Stimulated activated CD4-positive, alpha-beta T cell treated with anti-CD3 and anti-CD28 coated beads, Interleukin-12 subunit alpha, Interleukin-12 subunit beta, amount 100 ng/mL, for 24 hours (primary cell): ENCODE measurements around the gene TMEM176B.

Experiments used
- DNase-seq, 2 experiments: peaks; one replicate each; pipeline ENCODE4 v3.0.0-alpha.2; 2020; ENCODE audit warnings: low read depth in 2 of 2

Gene TMEM176B

GRCh38 chr7:150753239-150753638 is 46.9 kb downstream of the TMEM176B start:
- DNase-seq: no peak

GRCh38 chr7:150751702-150752101 is 48.5 kb downstream of the TMEM176B start:
- DNase-seq: no peak

GRCh38 chr7:150748376-150748775 is 51.8 kb downstream of the TMEM176B start:
- DNase-seq: no peak

GRCh38 chr7:150746921-150747320 is 53.2 kb downstream of the TMEM176B start:
- DNase-seq: no peak

- DNase-seq: no peak
Observed at GRCh38 chr7:150745876-150746275, 54.3 kb downstream of the TMEM176B start.

- DNase-seq: no peak
Observed at GRCh38 chr7:150745086-150745485, 55.1 kb downstream of the TMEM176B start.

- no peak for DNase-seq
Observed at GRCh38 chr7:150744041-150744656, 56.0 kb downstream of the TMEM176B start.

GRCh38 chr7:150742286-150742968 is 57.7 kb downstream of the TMEM176B start:
- DNase-seq: no peak
